Colonic mucosa (tissue), 4 donors: ENCODE data around the gene TUSC2. TPM values are rescaled to one million over a fixed set of nuclear protein-coding genes. Genes with fewer than 3 reads are reported as not detected.

ENCODE experiments used
- DNase-seq: peaks from one replicate; pipeline ENCODE4 v3.0.0-alpha.2; 2020
- H3K27ac ChIP-seq: fragments of 200-600 bp; one replicate; pipeline ENCODE4 v1.8.0; 2021
- H3K27me3 ChIP-seq: fragments of 200-600 bp; one replicate; pipeline ENCODE4 v1.8.0; 2021
- H3K36me3 ChIP-seq: fragments of 200-600 bp; one replicate; pipeline ENCODE4 v1.8.0; 2021
- H3K4me1 ChIP-seq: fragments of 200-600 bp; one replicate; pipeline ENCODE4 v1.8.0; 2021; ENCODE audit warnings: mild to moderate bottlenecking
- H3K4me3 ChIP-seq: fragments of 200-600 bp; one replicate; pipeline ENCODE4 v1.8.0; 2021
- H3K9ac ChIP-seq, 2 donors: one replicate each; pipeline ENCODE4 v1.7.0; 2013; ENCODE audit warnings: control low read depth in 2 of 2, low read depth in 2 of 2, low read length in 2 of 2
- H3K9me3 ChIP-seq: fragments of 200-600 bp; one replicate; pipeline ENCODE4 v1.8.0; 2021
- intact Hi-C: fragments of 100-400 bp; cut with DNase I; formaldehyde crosslinking; loops from one replicate; pipeline ENCODE4 v1.14.1; 2022
- total RNA-seq, 2 donors: library from RNA; stranded (reverse); fragmentation: NEBNext Ultra II Directional in 1 of 2; extraction: Animal tissue kit (Norgen Biotek cat#: 25700) in 1 of 2; gene quantifications; one replicate each; pipeline ENCODE4 v1.2.1, GENCODE V29; 2021
- TF ChIP-seq, protein P1 (sequence below): fragments of 200-600 bp; IDR thresholded peaks from one replicate; pipeline ENCODE4 v1.8.0; 2022; ENCODE audit warnings: antibody characterized with exemption, mild to moderate bottlenecking
- donor health status: healthy.
- donor health status: DM: no; HTN: no; CAD: no.
- donor health status: DM: no; HTN: no; CAD: no.

The TUSC2 gene
- total RNA-seq, 2 donors from 2014 or later, result 26.1 to 39.5 TPM

- H3K36me3 ChIP-seq, result no peaks in the 10 kb centered on the region
- intact Hi-C loops, result no loop called here
- no peaks in the 10 kb centered on the region for H3K27me3 ChIP-seq
- H3K9me3 ChIP-seq, result no peaks in the 10 kb centered on the region
- H3K4me1 ChIP-seq, result peaks cover 10% of the 10 kb centered on the region
- H3K9ac ChIP-seq, result peak overlapping the region; percentile 60 to 90
- peak overlapping the region; percentile 57 for H3K27ac ChIP-seq
- no peak overlapping the region for H3K4me3 ChIP-seq
- no peak for DNase-seq
- TF ChIP-seq, protein P1, sequence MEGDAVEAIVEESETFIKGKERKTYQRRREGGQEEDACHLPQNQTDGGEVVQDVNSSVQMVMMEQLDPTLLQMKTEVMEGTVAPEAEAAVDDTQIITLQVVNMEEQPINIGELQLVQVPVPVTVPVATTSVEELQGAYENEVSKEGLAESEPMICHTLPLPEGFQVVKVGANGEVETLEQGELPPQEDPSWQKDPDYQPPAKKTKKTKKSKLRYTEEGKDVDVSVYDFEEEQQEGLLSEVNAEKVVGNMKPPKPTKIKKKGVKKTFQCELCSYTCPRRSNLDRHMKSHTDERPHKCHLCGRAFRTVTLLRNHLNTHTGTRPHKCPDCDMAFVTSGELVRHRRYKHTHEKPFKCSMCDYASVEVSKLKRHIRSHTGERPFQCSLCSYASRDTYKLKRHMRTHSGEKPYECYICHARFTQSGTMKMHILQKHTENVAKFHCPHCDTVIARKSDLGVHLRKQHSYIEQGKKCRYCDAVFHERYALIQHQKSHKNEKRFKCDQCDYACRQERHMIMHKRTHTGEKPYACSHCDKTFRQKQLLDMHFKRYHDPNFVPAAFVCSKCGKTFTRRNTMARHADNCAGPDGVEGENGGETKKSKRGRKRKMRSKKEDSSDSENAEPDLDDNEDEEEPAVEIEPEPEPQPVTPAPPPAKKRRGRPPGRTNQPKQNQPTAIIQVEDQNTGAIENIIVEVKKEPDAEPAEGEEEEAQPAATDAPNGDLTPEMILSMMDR, result no peak
Measured at GRCh38 chr3:50293079-50293801, 34.8 kb downstream of the TUSC2 start.

GRCh38 chr3:50292159-50293078 is 35.6 kb downstream of the TUSC2 start, which contains the start of gene IFRD2:
TSS of gene IFRD2 (minus strand) at chr3:50292429. CDS start at chr3:50292274, 155 bp downstream.
- Histone ChIP-seq H3K9ac (peak within 1 kb of the TSS; percentile 80 to 94), H3K27me3 (no peaks in the 10 kb centered on the region), H3K4me1 (peaks cover 8% of the 10 kb centered on the region), H3K27ac (peak within 1 kb of the TSS; percentile 57), H3K36me3 (no peaks in the 10 kb centered on the region), H3K4me3 (peak within 1 kb of the TSS; percentile 87), H3K9me3 (no peaks in the 10 kb centered on the region)
- TF ChIP-seq, protein P1, result no peak
- peak; percentile 97 for DNase-seq
- intact Hi-C loops, result no loop called here

- TF ChIP-seq, protein P1, result no peak
- Histone ChIP-seq H3K9me3 (no peaks in the 10 kb centered on the region), H3K4me1 (peaks cover 8% of the 10 kb centered on the region), H3K27me3 (no peaks in the 10 kb centered on the region), H3K27ac (no peak overlapping the region), H3K36me3 (no peaks in the 10 kb centered on the region), H3K4me3 (no peak overlapping the region), H3K9ac (no peak overlapping the region)
- peak; percentile 31 for DNase-seq
- intact Hi-C loops, result no loop called here
Measured at GRCh38 chr3:50290161-50290641, 37.8 kb downstream of the TUSC2 start.

DNA sequence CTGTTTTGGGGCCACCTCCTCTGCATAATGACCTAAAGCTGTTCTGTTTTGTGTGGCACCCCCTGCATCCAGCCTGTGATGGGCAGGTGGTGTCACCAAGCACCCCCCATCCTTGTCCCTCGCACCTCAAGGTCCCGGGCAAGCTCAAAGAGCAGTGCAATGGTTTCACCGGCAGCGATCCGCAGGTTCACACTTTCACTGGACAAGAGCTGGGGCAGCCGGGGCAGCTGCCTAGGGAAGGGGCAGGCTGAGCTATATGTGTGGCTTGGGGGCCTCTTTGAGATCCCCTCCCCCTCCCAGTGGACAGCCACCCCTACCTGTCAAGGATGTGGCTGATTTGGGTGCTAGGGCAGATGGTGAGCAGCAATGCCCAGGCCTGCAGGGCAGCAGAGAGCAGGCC is 38.9 kb downstream of the TUSC2 start:
- H3K9ac ChIP-seq, result no peak overlapping the region
- intact Hi-C loops, result no loop called here

More for the DNA sequence above, 38.9 kb downstream of the TUSC2 start:
- Histone ChIP-seq H3K9me3 (no peaks in the 10 kb centered on the region), H3K4me1 (peaks cover 8% of the 10 kb centered on the region), H3K36me3 (no peaks in the 10 kb centered on the region), H3K4me3 (no peak overlapping the region), H3K27me3 (no peaks in the 10 kb centered on the region), H3K27ac (no peak overlapping the region)
- DNase-seq, result no peak
- TF ChIP-seq, protein P1, result no peak
